Measurements from ENCODE around the gene NIM1K.

- TF ChIP-seq, protein P1, sequence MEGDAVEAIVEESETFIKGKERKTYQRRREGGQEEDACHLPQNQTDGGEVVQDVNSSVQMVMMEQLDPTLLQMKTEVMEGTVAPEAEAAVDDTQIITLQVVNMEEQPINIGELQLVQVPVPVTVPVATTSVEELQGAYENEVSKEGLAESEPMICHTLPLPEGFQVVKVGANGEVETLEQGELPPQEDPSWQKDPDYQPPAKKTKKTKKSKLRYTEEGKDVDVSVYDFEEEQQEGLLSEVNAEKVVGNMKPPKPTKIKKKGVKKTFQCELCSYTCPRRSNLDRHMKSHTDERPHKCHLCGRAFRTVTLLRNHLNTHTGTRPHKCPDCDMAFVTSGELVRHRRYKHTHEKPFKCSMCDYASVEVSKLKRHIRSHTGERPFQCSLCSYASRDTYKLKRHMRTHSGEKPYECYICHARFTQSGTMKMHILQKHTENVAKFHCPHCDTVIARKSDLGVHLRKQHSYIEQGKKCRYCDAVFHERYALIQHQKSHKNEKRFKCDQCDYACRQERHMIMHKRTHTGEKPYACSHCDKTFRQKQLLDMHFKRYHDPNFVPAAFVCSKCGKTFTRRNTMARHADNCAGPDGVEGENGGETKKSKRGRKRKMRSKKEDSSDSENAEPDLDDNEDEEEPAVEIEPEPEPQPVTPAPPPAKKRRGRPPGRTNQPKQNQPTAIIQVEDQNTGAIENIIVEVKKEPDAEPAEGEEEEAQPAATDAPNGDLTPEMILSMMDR (IDR thresholded peaks at IDR 0.05; ENCODE audit: insufficient read depth, low read depth, low read length): no peak
- TF ChIP-seq EZH2 (IDR thresholded peaks at IDR 0.05; ENCODE audit: insufficient read depth, low read length): no peak
Observed at GRCh38 chr5:43231977-43232376, 40.0 kb downstream of the NIM1K start.

Data from astrocyte (in vitro differentiated cells and primary cell).